A673 (cell line): ENCODE results near the gene SLC23A2. TPM values are rescaled to one million over a fixed set of nuclear protein-coding genes. Genes with fewer than 3 reads are reported as not detected.

ENCODE experiments used
- BruUV-seq: library from RNA; stranded (reverse); fragments of 400-500 nt; replicated peaks from 2 replicates; lab custom pipeline; 2021; lab: Mats Ljungman, UMichigan
- CTCF ChIA-PET: fragments of 300-600 bp; sonication (Branson Sonifier 250); formaldehyde crosslinking; loops from one replicate; lab custom pipeline; 2022; ENCODE audit warnings: antibody characterized with exemption; lab: Charles Lee
- POLR2A ChIA-PET: fragments of 300-600 bp; sonication (Branson Sonifier 250); formaldehyde crosslinking; loops from one replicate; lab custom pipeline; 2022; ENCODE audit warnings: antibody characterized with exemption; ENCODE audit not compliant: low non-redundant PET; lab: Charles Lee
- DNase-seq: peaks from one replicate; pipeline ENCODE4 v3.0.0-alpha.2; 2015; ENCODE audit warnings: low spot score
- H3K27ac ChIP-seq: fragments of 200-600 bp; sonication (generic); 2 replicates; pipeline ENCODE4 v1.5.1; 2016; ENCODE audit warnings: mixed run types, low read depth, mild to moderate bottlenecking, mixed read lengths, antibody characterized with exemption, low read length; ENCODE audit not compliant: poor library complexity, severe bottlenecking
- H3K27me3 ChIP-seq: fragments of 200-600 bp; sonication (generic); replicated peaks from 2 replicates; pipeline ENCODE4 v1.6.1; 2017; ENCODE audit warnings: mixed run types, low read depth, mild to moderate bottlenecking, mixed read lengths, antibody characterized with exemption, low read length; ENCODE audit not compliant: insufficient read depth, poor library complexity
- H3K36me3 ChIP-seq: fragments of 200-600 bp; sonication (generic); 2 replicates; pipeline ENCODE4 v1.6.1; 2016; ENCODE audit warnings: mixed run types, mild to moderate bottlenecking, mixed read lengths, antibody characterized with exemption, low read length; ENCODE audit not compliant: insufficient read depth, poor library complexity, severe bottlenecking
- H3K4me1 ChIP-seq: fragments of 200-600 bp; sonication (generic); 2 replicates; pipeline ENCODE4 v1.6.1; 2017; ENCODE audit warnings: mixed run types, mild to moderate bottlenecking, mixed read lengths, antibody characterized with exemption, low read length; ENCODE audit not compliant: insufficient read depth, poor library complexity, severe bottlenecking
- H3K4me3 ChIP-seq: fragments of 200-600 bp; sonication (generic); 2 replicates; pipeline ENCODE4 v1.5.1; 2016; ENCODE audit warnings: low read depth, mixed run types, mild to moderate bottlenecking, mixed read lengths, low read length; ENCODE audit not compliant: poor library complexity, severe bottlenecking
- H3K9me3 ChIP-seq: fragments of 200-600 bp; sonication (generic); 2 replicates; pipeline ENCODE4 v1.6.1; 2016; ENCODE audit warnings: mixed run types, low read depth, mild to moderate bottlenecking, mixed read lengths, antibody characterized with exemption, low read length; ENCODE audit not compliant: poor library complexity, severe bottlenecking
- EZH2 ChIP-seq: fragments of 200-600 bp; sonication (generic); IDR thresholded peaks from 2 replicates; pipeline ENCODE4 v1.6.1; 2017; ENCODE audit warnings: borderline replicate concordance, low read depth, mild to moderate bottlenecking, mixed read lengths, antibody characterized with exemption, low read length; ENCODE audit not compliant: poor library complexity, severe bottlenecking
- intact Hi-C: fragments of 100-400 bp; cut with micrococcal nuclease; formaldehyde crosslinking; loops from one replicate; pipeline ENCODE4 v1.10.0; 2022; ENCODE audit not compliant: unreplicated experiment
- total RNA-seq: library from RNA; stranded (reverse); gene quantifications from 2 replicates; pipeline ENCODE4 v1.2.3, GENCODE V29; 2021
- TF ChIP-seq, protein P1 (sequence below): fragments of 300-800, 200-600 bp; sonication (generic); conservative IDR thresholded peaks from 2 replicates; pipeline ENCODE4 v1.5.1; 2017; ENCODE audit warnings: low read depth, mild to moderate bottlenecking, antibody characterized with exemption, low read length, moderate library complexity, mixed read lengths

Gene SLC23A2
- total RNA-seq, 1 experiment from 2014 or later = 29.4 TPM

DNA sequence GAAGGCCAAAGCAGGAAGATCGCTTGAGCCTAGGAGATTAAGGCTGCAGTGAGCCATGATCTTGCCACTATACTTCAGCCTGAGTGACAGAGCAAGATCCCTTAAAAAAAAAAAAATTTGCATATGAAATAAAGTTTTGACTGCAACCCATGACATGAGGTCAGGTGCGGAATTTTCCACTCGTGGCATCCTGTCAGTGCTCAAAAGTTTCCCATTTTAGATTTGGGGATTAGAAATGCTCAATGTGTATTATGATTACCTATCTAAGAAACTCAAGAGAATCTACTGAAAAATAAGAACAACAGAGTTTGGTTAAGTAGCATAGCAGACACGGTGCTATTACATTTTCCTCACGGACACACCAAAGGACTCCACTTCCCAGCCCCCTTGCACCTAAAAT is 11.7 kb downstream of the SLC23A2 start:
- Histone ChIP-seq H3K9me3 (no peaks in the 10 kb centered on the region), H3K36me3 (no peaks in the 10 kb centered on the region), H3K27me3 (no peaks in the 10 kb centered on the region), H3K4me3 (no peak overlapping the region), H3K27ac (no peak overlapping the region), H3K4me1 (peaks cover 5% of the 10 kb centered on the region)
- DNase-seq = no peak
- CTCF ChIA-PET = no interaction called here
- no TSS peak for BruUV-seq
- POLR2A ChIA-PET = no interaction called here
- intact Hi-C loops = no loop called here
- TF ChIP-seq EZH2 = no peak
- TF ChIP-seq, protein P1, sequence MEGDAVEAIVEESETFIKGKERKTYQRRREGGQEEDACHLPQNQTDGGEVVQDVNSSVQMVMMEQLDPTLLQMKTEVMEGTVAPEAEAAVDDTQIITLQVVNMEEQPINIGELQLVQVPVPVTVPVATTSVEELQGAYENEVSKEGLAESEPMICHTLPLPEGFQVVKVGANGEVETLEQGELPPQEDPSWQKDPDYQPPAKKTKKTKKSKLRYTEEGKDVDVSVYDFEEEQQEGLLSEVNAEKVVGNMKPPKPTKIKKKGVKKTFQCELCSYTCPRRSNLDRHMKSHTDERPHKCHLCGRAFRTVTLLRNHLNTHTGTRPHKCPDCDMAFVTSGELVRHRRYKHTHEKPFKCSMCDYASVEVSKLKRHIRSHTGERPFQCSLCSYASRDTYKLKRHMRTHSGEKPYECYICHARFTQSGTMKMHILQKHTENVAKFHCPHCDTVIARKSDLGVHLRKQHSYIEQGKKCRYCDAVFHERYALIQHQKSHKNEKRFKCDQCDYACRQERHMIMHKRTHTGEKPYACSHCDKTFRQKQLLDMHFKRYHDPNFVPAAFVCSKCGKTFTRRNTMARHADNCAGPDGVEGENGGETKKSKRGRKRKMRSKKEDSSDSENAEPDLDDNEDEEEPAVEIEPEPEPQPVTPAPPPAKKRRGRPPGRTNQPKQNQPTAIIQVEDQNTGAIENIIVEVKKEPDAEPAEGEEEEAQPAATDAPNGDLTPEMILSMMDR = no peak

DNA sequence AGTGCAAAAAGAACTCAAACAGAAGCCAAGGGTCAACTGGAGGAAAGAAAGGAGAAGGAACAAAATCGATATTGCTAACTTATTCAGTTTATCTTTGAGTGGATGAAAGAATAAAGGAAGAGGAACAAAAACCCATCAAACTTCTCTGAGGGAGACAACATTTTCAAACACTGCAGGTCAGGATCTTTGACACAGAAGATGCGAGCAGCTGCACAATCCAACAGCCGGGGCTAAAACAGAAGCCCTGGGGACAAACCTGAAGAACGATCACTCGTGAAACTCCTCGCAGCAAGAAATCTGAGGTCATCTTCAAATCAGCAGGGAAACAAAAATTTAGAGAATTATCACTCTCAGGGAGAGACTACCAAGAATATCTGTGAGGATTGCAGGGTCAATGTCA is 14.2 kb downstream of the SLC23A2 start:
- H3K9me3 ChIP-seq = no peaks in the 10 kb centered on the region
- no peak overlapping the region for H3K4me3 ChIP-seq
- H3K27me3 ChIP-seq = no peaks in the 10 kb centered on the region
- no TSS peak for BruUV-seq
- POLR2A ChIA-PET = no interaction called here
- intact Hi-C loops = no loop called here
- no peaks in the 10 kb centered on the region for H3K36me3 ChIP-seq
- H3K27ac ChIP-seq = no peak overlapping the region
- CTCF ChIA-PET = no interaction called here
- no peak for DNase-seq
- peaks cover 5% of the 10 kb centered on the region for H3K4me1 ChIP-seq
- no peak for TF ChIP-seq EZH2
- TF ChIP-seq, protein P1 = no peak

DNA sequence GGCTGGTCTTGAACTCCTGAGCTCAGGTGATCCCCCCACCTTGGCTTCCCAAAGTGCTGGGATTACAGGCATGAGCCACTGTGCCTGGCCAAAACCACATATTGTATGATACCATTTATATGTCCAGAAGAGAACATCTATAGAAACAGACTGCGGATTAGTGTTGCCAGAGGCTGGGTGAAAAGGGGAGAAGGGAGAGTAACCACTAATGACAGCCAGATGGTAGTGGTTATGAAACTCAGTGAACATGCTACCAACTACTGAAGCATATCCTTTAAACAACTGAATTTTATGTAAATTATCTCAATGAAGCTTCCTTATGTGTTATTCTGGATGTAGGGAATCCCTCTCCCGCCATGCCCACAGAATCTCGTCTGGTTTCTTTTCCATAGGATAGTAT is 15.7 kb downstream of the SLC23A2 start:
- ChIA-PET POLR2A (no interaction called here), CTCF (no interaction called here)
- Histone ChIP-seq H3K4me1 (peaks cover 5% of the 10 kb centered on the region), H3K27me3 (no peaks in the 10 kb centered on the region), H3K9me3 (no peaks in the 10 kb centered on the region), H3K4me3 (no peak overlapping the region), H3K27ac (no peak overlapping the region), H3K36me3 (no peaks in the 10 kb centered on the region)
- BruUV-seq = no TSS peak
- peak; percentile 18 for DNase-seq
- intact Hi-C loops = no loop called here
- no peak for TF ChIP-seq EZH2
- TF ChIP-seq, protein P1 = no peak
